ENCODE results near the gene SBK2. TPM values are rescaled to one million over a fixed set of nuclear protein-coding genes. Genes with fewer than 3 reads are reported as not detected.
"Not testable (repeated sequence)": the region's sequence is repeated elsewhere in the genome, so short reads cannot be mapped to it uniquely, and the experiment has no call there.

SBK2 gene
- total RNA-seq, 1 experiment from 2014 or later: 4.0 TPM

DNA sequence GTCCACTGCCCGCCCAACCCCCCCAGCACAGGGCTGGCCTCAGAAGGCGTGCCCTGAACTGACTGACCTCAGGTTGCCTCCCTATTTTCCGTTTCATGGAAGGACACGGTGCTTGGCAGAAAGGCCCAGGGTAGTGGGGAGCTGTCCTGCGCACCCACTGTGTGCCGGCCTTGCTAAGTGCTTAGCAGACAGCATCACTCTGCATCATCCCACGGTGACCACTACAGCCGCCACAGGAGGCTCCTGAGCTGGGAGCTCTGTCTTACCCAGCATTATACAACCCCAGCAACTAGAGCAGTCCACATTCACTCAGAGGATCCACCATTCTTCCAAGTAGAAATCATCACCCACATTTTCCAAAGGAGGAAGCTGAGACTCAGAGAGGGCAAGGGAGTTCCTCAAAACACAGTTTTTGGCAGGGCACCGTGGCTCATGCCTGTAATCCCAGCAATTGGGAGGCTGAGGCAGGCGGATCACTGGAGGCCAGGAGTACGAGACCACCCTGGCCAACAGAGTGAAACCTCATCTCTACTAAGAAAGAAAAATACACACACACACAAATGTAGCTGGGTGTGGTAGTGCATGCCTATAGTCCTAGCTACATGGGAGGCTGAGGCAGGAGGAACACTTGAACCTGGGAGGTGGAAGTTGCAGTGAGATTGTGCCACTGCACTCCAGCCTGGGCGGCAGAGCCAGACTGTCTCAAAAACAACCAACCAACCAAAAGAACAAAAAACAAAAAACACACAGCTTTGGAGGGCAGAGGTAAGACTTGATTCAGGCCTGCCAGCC is 1.6 kb downstream of the SBK2 start:
- no peak for DNase-seq
- Histone ChIP-seq H3K27me3 (ENCODE audit: control insufficient read depth, insufficient read depth, low read length) (no peaks in the 10 kb centered on the region), H3K4me3 (ENCODE audit: insufficient read depth, low read depth, low read length) (no peak overlapping the region), H3K36me3 (replicated peaks; ENCODE audit: control insufficient read depth, insufficient read depth, low read length) (no peaks in the 10 kb centered on the region)

DNA sequence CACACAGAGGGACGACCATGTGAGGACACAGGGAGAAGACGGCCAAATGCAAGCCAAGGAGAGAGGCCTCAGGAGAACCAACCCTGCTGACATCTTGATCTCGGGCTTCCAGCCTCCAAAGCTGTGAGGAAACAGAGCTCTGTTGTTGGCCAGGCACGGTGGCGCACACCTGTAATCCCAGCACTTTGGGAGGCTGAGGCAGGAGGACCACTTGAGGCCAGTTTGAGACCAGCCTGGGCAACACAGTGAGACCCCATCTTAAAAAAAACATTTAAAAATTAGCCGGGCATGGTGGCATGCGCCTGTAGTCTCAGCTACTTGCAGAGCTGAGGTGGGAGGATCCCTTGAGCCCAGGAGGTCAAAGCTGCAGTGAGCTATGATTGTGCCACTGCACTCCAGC is 2.7 kb downstream of the SBK2 start:
- H3K27me3 ChIP-seq (ENCODE audit: control insufficient read depth, insufficient read depth, low read length); DNase-seq; H3K36me3 ChIP-seq (replicated peaks; ENCODE audit: control insufficient read depth, insufficient read depth, low read length); H3K4me3 ChIP-seq (ENCODE audit: insufficient read depth, low read depth, low read length): not testable (repeated sequence)

DNA sequence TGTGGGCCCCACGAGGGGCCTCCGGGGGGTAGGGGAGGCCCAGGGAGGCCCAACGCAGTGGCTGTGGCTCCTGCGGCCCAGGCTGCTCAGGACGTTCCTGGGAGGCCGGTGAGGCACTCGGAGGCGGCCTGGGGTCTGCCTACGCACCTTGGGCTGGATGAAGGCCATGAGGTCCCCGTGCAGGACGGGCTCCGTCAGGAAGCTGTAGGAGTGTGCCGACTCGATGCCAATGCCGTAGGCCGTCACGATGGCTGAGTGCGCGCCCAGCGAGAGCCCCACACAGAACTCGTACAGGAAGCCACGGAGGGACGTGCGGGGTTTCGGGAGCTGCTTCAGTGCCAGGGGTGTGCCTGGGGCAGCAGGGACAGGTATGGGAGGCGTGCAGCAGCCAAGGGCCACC is 5.9 kb downstream of the SBK2 start:
- Histone ChIP-seq H3K27me3 (ENCODE audit: control insufficient read depth, insufficient read depth, low read length) (no peaks in the 10 kb centered on the region), H3K4me3 (ENCODE audit: insufficient read depth, low read depth, low read length) (no peak overlapping the region), H3K36me3 (replicated peaks; ENCODE audit: control insufficient read depth, insufficient read depth, low read length) (no peaks in the 10 kb centered on the region)
- DNase-seq: no peak

DNA sequence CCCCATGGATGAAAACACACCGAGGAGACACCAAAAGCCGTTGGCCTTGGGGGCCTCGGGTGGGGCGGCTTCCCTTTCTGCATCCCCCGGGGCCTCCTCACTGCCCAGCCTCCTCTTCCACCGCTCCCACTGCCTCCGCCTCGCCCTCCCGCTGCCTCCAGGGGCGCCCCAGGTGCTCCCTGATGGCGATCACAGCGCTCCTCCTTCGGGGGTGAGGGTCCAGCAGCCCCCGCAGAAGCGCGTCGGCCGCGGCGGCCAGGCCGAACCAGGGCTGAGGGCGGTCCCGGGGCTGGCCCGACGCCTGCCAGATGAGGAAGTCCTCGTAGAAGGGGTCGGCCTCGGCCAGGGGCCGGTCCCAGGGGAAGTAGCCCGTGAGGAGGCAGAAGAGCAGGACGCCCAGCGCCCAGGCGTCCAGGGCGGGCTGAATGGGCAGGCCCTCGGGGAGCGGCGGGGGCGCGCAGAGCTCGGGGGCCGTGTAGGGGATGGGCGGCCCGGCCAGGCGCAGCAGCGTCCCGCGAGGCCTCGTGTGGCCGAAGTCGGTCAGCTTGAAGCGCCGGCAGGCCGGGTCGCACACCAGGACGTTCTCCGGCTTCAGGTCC is 7.2 kb downstream of the SBK2 start:
- Histone ChIP-seq H3K4me3 (ENCODE audit: insufficient read depth, low read depth, low read length) (no peak overlapping the region), H3K36me3 (replicated peaks; ENCODE audit: control insufficient read depth, insufficient read depth, low read length) (no peaks in the 10 kb centered on the region), H3K27me3 (ENCODE audit: control insufficient read depth, insufficient read depth, low read length) (no peaks in the 10 kb centered on the region)
- peak; percentile 67 for DNase-seq

DNA sequence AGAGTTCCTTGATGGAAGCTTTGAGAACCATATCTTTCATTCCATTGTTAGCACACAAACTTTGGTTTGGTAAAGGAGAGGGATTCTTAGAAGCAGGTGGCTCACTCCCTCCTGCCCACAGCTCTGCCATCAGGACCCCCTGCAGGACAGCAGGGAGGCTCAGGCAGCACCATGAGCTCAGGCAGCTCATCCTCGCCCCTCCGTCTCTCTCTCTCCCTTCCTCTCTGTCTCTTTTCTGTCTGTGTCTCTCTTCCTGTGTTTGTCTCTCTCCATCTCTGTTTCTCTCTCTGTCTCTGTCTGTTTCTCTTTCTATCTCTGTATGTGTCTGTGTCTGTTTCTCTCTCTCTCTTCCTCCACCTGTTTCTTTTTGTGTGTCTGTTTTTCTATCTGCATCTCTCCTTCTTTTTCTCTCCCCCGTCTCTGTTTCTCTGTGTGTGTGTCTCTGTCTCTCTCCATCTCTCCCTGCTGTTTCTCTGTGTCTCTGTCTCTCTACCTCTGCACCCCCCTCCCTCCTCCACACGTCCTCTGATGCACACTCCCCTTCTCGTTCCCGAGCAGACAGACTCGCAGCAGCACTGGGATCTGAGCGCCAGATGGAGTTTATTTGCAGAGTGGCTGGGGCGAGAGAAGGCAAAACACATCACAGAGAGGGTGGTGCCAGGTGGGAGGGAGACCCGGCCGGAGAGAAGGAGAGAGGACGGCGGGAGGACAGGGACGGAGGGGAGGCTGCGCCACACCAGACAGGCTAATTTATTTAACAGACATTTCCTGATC is 8.7 kb downstream of the SBK2 start:
- DNase-seq: peak; percentile 58
- Histone ChIP-seq H3K36me3 (replicated peaks; ENCODE audit: control insufficient read depth, insufficient read depth, low read length) (no peaks in the 10 kb centered on the region), H3K4me3 (ENCODE audit: insufficient read depth, low read depth, low read length) (no peak overlapping the region), H3K27me3 (ENCODE audit: control insufficient read depth, insufficient read depth, low read length) (no peaks in the 10 kb centered on the region)

DNA sequence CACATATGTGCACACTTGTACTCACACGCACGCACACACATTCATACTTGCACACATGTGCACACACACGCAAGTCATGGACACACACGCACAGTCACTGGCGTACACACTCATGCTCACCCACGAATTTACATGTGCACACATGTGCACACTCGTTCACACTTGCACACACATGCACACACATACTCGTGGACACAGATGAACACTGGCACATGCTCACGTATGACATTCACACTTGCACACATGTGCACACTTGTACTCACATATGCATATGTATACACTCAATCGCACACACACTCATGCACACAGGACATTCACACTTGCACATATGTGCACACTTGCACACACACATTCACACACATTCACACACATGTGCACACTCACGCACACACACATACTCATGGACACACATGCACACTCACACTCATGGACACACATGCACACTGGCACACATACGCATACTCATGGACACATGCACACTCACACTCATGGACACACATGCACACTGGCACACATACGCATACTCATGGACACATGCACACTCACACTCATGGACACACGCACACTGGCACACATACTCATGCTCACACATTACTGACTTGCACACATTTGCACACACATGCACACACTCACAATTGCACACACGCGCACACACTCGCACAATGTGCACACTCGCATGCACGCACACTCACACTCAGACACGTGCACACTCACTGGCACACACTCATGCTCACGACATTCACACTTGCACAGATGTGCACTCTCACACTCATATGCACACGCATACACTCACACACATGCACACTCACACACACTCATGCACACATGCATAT is 9.5 kb downstream of the SBK2 start:
- Histone ChIP-seq H3K36me3 (replicated peaks; ENCODE audit: control insufficient read depth, insufficient read depth, low read length) (no peaks in the 10 kb centered on the region), H3K27me3 (ENCODE audit: control insufficient read depth, insufficient read depth, low read length) (no peaks in the 10 kb centered on the region), H3K4me3 (ENCODE audit: insufficient read depth, low read depth, low read length) (no peak overlapping the region)
- no peak for DNase-seq

DNA sequence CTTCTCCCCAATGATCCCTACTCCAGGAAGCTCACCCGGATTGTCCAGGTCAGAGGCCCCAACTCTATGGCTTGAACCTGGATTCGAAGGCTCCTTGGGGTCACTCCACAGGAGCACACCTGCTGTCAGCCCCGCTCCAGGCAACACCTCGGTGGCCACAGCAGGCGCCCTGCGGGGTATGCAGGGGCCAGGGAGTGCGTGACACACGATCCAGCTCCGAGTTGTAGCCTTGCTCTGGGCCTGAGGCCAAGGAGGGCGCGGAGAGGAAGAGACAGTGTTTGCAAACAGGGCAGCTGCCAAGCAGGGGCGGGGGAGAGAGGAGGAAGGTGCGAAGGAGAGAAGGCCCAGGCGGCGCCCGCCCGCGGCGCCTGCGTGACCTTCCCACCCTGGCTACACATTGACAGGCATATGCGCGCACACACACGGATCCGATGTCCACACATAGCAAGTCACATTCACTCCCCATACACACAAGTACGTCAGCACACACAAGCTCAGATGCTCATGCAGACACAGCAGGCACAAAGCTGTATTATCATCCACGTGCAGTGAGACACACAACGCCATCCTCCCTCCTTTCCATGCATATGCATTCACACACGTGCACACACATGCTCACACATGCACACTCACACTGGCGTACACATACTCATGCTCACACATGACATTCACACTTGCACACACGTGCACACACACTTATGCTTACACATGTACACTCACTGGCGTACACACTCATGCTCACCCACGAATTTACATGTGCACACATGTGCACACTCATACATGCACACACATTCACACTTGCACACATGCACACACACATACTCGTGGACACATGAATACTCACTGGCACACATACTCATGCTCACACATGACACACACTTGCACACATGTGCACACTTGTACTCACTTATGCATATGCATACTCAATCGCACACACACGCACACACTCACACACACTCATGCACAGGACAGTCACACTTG is 10.4 kb downstream of the SBK2 start:
- peak; percentile 75 for DNase-seq

DNA sequence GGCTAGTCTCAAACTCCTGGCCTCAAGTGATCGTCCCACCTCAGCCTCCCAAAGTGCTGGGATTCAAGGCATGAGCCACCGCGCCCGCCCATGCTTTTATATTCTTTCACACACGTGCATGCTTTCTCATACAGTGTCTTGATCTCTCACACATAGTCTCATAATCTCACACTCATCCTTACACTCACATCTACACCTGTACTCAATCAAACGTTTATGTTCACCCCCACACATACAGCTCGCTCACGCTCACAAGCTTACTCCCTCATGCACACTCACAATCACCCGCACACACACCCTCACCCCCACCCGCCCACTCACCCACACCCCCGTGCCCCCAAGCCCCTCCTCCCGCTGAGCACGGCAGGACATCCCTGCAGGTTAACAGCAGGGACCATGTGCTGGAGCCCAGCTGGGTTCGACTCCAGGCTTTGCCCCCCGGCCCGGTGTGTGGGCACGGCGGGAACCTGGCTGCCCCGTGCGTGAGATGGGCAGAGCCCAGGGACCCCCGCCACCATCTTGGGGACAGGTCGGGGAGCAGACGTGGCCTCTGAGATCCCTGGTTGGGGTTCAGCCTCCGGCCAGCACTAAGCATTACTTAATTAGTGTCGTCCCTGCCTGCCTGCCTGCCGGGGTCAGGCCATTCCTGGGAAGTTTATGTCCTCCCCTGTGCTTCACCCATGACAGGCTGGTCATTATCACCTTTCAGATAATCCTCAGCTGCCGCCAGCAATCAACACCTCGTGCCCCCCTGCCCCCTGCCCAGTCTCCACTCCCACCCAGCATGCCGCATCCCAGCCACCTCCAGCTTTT is 11.4 kb downstream of the SBK2 start:
- no peak overlapping the region for H3K4me3 ChIP-seq (ENCODE audit: insufficient read depth, low read depth, low read length)
- H3K27me3 ChIP-seq (ENCODE audit: control insufficient read depth, insufficient read depth, low read length): no peaks in the 10 kb centered on the region
- H3K36me3 ChIP-seq (replicated peaks; ENCODE audit: control insufficient read depth, insufficient read depth, low read length): no peaks in the 10 kb centered on the region
- DNase-seq: peak; percentile 54

More for the DNA sequence above, 10.4 kb downstream of the SBK2 start:
- no peaks in the 10 kb centered on the region for H3K36me3 ChIP-seq (replicated peaks; ENCODE audit: control insufficient read depth, insufficient read depth, low read length)
- H3K27me3 ChIP-seq (ENCODE audit: control insufficient read depth, insufficient read depth, low read length): no peaks in the 10 kb centered on the region
- H3K4me3 ChIP-seq (ENCODE audit: insufficient read depth, low read depth, low read length): no peak overlapping the region

DNA sequence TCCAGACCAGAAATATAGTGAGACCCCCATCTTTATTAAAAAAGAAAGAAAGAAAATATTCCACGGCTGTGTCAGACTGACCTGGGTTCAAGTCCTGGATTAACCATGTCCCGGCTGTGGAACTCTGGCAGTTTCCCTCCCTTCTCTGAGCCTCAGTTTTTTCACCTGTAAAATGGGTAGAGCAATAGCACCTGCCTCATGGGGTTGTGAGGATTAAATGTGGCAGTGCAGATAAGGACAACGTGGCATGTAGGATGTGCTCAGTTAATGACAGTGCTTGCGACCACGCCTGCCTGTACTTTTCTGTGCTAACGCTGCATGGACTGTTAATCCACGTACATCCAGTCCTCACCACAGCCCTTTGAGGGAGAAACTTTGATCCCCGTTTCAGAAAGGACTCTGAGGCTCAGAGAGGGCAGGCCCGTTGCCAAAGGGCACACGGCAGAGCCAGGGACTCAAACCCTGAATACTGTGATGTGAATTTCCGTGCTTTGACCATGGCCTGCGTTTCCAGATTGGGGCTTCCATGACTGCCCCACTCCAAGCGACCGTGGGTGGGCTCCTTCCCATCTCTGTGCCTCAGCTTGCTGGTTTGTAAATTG is 16.1 kb downstream of the SBK2 start:
- no peaks in the 10 kb centered on the region for H3K36me3 ChIP-seq (replicated peaks; ENCODE audit: control insufficient read depth, insufficient read depth, low read length)
- no peaks in the 10 kb centered on the region for H3K27me3 ChIP-seq (ENCODE audit: control insufficient read depth, insufficient read depth, low read length)
- DNase-seq: no peak
- no peak overlapping the region for H3K4me3 ChIP-seq (ENCODE audit: insufficient read depth, low read depth, low read length)

DNA sequence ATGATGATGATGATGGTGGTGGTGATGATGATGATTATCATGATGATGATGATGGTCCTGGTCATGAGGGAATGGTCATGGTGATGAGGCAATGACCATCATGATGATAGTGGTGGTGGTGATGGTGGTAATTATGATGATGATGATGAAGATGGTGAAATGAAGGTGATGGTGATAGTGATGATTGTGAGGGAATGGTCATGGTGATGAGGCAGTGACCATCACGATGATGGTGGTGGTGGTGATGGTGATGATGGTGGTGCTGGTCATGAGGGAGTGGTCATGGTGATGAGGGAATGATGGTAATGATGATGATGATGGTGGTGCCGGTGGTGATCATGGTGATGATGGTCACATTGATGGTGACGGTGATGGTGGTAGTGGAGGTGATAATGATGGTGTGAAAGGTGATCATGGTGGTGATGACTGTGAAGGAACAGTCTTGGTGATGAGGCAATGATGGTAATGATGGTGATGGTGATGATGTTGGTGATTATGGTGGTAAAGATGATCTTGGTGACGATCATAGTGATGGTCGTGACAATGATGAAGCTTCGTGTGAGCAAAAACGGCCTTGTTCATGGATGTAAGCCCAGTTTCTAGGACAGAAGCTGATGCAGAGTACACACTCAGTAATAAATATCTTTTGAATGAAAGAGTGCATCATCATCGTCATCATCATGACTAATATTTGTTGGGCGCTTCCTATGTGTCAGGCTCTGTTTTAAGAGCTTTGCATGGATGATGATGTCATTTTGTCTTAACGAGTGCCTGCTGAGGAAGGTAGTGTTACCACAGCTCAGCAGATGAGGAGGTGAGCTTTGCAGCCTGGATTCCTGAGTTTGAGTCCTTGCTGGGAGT is 17.3 kb downstream of the SBK2 start:
- Histone ChIP-seq H3K27me3 (ENCODE audit: control insufficient read depth, insufficient read depth, low read length) (no peaks in the 10 kb centered on the region), H3K36me3 (replicated peaks; ENCODE audit: control insufficient read depth, insufficient read depth, low read length) (no peaks in the 10 kb centered on the region), H3K4me3 (ENCODE audit: insufficient read depth, low read depth, low read length) (no peak overlapping the region)
- DNase-seq: no peak

DNA sequence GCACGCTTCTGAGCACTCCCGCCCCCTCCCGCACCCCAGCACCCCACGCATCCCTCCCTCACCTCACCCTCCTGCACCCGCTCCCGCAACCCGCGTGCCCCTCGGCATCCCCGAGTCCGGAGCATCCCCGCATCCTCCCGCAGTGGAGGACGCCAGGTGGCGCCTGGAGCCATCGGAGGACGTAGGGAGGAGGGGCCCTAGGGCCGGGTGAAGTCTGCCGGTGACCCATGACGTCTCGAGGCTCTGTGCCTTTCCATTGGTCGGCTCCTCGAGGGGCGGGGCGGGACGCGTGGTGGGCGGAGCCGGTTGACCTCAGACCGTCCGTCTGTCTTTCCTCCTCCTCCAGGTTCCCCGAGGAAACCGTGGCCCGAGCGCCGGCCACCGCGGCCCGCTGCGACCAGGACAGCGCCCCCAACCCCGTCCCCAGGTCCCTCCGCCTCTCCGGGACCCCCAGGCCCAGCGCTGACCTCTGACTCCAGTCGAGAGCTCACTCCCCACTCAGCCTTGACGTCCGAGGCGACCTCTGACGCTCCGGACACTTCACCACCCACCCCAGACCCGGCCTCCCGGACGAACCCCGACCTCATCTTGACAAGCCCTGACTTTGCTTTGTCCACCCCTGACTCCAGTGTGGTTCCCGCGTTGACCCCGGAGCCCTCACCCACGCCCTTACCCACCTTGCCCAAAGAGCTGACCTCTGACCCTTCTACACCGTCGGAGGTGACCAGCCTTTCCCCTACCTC is 19.9 kb downstream of the SBK2 start:
- no peaks in the 10 kb centered on the region for H3K36me3 ChIP-seq (replicated peaks; ENCODE audit: control insufficient read depth, insufficient read depth, low read length)
- peak; percentile 100 for DNase-seq
- H3K4me3 ChIP-seq (ENCODE audit: insufficient read depth, low read depth, low read length): peak overlapping the region; percentile 40
- no peaks in the 10 kb centered on the region for H3K27me3 ChIP-seq (ENCODE audit: control insufficient read depth, insufficient read depth, low read length)

Data from H7 (cell line).